PC-9 (cell line): ENCODE data around the gene ARID5B. TPM values are rescaled to one million over a fixed set of nuclear protein-coding genes. Genes with fewer than 3 reads are reported as not detected.

ENCODE experiments used
- BruUV-seq: library from RNA; stranded (reverse); fragments of 400-500 nt; replicated peaks from 2 replicates; lab custom pipeline; 2021; lab: Mats Ljungman, UMichigan
- CTCF ChIA-PET: fragments of 300-600 bp; sonication (Branson Sonifier 250); formaldehyde crosslinking; loops from one replicate; lab custom pipeline; 2022; ENCODE audit warnings: antibody characterized with exemption; lab: Charles Lee
- POLR2A ChIA-PET: fragments of 300-600 bp; sonication (Branson Sonifier 250); formaldehyde crosslinking; loops from one replicate; lab custom pipeline; 2022; ENCODE audit warnings: antibody characterized with exemption; ENCODE audit not compliant: unreplicated experiment; lab: Charles Lee
- DNase-seq, 2 experiments: peaks; one replicate each; pipeline versions ENCODE4 v3.0.0 to v3.0.0-alpha.2; 2015 to 2022; ENCODE audit warnings: mixed read lengths in 1 of 2
- H2AFZ ChIP-seq: fragments of 200-600 bp; sonication (generic); 2 replicates; pipeline ENCODE4 v1.8.1; 2017; ENCODE audit warnings: antibody characterized with exemption
- H3F3A ChIP-seq: fragments of 200-600 bp; sonication (generic); 2 replicates; pipeline ENCODE4 v1.8.1; 2017; ENCODE audit warnings: antibody characterized with exemption, mild to moderate bottlenecking, low read depth; ENCODE audit not compliant: insufficient read depth
- H3K27ac ChIP-seq: fragments of 200-600 bp; sonication (generic); 2 replicates; pipeline ENCODE4 v1.6.1; 2016; ENCODE audit warnings: mixed run types
- H3K27me3 ChIP-seq: fragments of 200-600 bp; sonication (generic); 2 replicates; pipeline ENCODE4 v1.6.1; 2016; ENCODE audit warnings: low read depth, mixed run types; ENCODE audit not compliant: insufficient read depth
- H3K36me3 ChIP-seq: fragments of 200-600 bp; sonication (generic); 2 replicates; pipeline ENCODE4 v1.6.1; 2016; ENCODE audit warnings: low read depth, mixed run types
- H3K4me1 ChIP-seq: fragments of 200-600 bp; sonication (generic); replicated peaks from 2 replicates; pipeline ENCODE4 v1.6.1; 2016; ENCODE audit warnings: mixed run types; ENCODE audit not compliant: insufficient read depth
- H3K4me2 ChIP-seq: fragments of 200-600 bp; sonication (generic); 2 replicates; pipeline ENCODE4 v1.6.1; 2017; ENCODE audit warnings: mixed run types
- H3K4me3 ChIP-seq: fragments of 200-600 bp; sonication (generic); 2 replicates; pipeline ENCODE4 v1.6.1; 2016; ENCODE audit warnings: mixed run types
- H3K79me2 ChIP-seq: fragments of 200-600 bp; sonication (generic); 2 replicates; pipeline ENCODE4 v1.6.1; 2017; ENCODE audit warnings: low read depth, mixed run types
- H3K9me2 ChIP-seq: fragments of 200-600 bp; sonication (generic); 2 replicates; pipeline ENCODE4 v1.8.1; 2017; ENCODE audit warnings: mild to moderate bottlenecking; ENCODE audit not compliant: insufficient read depth
- H3K9me3 ChIP-seq: fragments of 200-600 bp; sonication (generic); 2 replicates; pipeline ENCODE4 v1.8.1; 2016; ENCODE audit warnings: low read depth; ENCODE audit not compliant: insufficient read depth
- H4K20me1 ChIP-seq: fragments of 200-600 bp; sonication (generic); 2 replicates; pipeline ENCODE4 v1.8.1; 2017; ENCODE audit not compliant: insufficient read depth
- CTCF ChIP-seq: fragments of 200-600 bp; sonication (generic); conservative IDR thresholded peaks from 2 replicates; pipeline ENCODE4 v1.6.1; 2017; ENCODE audit warnings: mixed run types, antibody characterized with exemption, mild to moderate bottlenecking, moderate library complexity
- EZH2 ChIP-seq: fragments of 200-600 bp; sonication (generic); IDR thresholded peaks from 2 replicates; pipeline ENCODE4 v1.8.0; 2017; ENCODE audit warnings: antibody characterized with exemption, low read depth
- intact Hi-C: fragments of 100-400 bp; cut with micrococcal nuclease; formaldehyde crosslinking; loops from one replicate; pipeline ENCODE4 v1.10.0; 2022; ENCODE audit not compliant: unreplicated experiment
- total RNA-seq: library from RNA; stranded (reverse); gene quantifications from 2 replicates; pipeline ENCODE4 v1.2.3, GENCODE V29; 2021

ARID5B gene
- total RNA-seq, 1 experiment from 2014 or later: 7.4 TPM

- no TSS peak for BruUV-seq
- 0 out of 2 replicates have a peak overlapping the region, but pooled peaks have one; percentile 2 for H3K4me2 ChIP-seq
- no peaks in the 10 kb centered on the region for H3K36me3 ChIP-seq
- no peaks in the 10 kb centered on the region for H3K9me2 ChIP-seq
- H4K20me1 ChIP-seq: no peaks in the 10 kb centered on the region
- CTCF ChIA-PET: no interaction called here
- peak overlapping the region; percentile 48 for H3K27ac ChIP-seq
- no peak overlapping the region for H2AFZ ChIP-seq
- DNase-seq: peak; percentile 45 to 95
- intact Hi-C loops: loop anchor here (1.0 to 5.0 kb wide), 3 partner anchors 39 to 264 kb away; no protein-coding TSS in a partner anchor
- peaks cover 15% of the 10 kb centered on the region for H3K4me1 ChIP-seq
- H3K27me3 ChIP-seq: no peaks in the 10 kb centered on the region
- no peaks in the 10 kb centered on the region for H3K79me2 ChIP-seq
- no peak for TF ChIP-seq EZH2
- no peak for TF ChIP-seq CTCF
- H3K4me3 ChIP-seq: no peak overlapping the region
- H3K9me3 ChIP-seq: no peaks in the 10 kb centered on the region
- peaks cover 16% of the 10 kb centered on the region for H3F3A ChIP-seq
- POLR2A ChIA-PET: no interaction called here
These were observed 80.0 kb downstream of the ARID5B start for GRCh38 chr10:61981460-61981859.

GRCh38 chr10:61983255-61983654 lies 81.8 kb downstream of the ARID5B start:
- H3K79me2 ChIP-seq: no peaks in the 10 kb centered on the region
- H3K4me3 ChIP-seq: no peak overlapping the region
- ChIA-PET CTCF (interaction anchor here (0.6 kb wide), 1 partner anchor 84 kb away, joined by 3 read pairs; no protein-coding TSS in a partner anchor), POLR2A (no interaction called here)
- DNase-seq: no peak
- H3F3A ChIP-seq: peaks cover 16% of the 10 kb centered on the region
- no peak overlapping the region for H2AFZ ChIP-seq
- intact Hi-C loops: loop anchor here (5.0 kb wide), 1 partner anchor 41 kb away; no protein-coding TSS in a partner anchor
- H3K27me3 ChIP-seq: no peaks in the 10 kb centered on the region
- peaks cover 15% of the 10 kb centered on the region for H3K4me1 ChIP-seq
- no TSS peak for BruUV-seq
- TF ChIP-seq EZH2 (no peak), CTCF (no peak)
- no peaks in the 10 kb centered on the region for H4K20me1 ChIP-seq
- no peaks in the 10 kb centered on the region; the same call in 1 of the 2 replicates for H3K9me3 ChIP-seq
- H3K27ac ChIP-seq: no peak overlapping the region
- H3K36me3 ChIP-seq: no peaks in the 10 kb centered on the region
- no peaks in the 10 kb centered on the region for H3K9me2 ChIP-seq
- no peak overlapping the region for H3K4me2 ChIP-seq

GRCh38 chr10:61984803-61985418 lies 83.4 kb downstream of the ARID5B start:
- Histone ChIP-seq H3K4me1 (peaks cover 15% of the 10 kb centered on the region), H3F3A (peaks cover 16% of the 10 kb centered on the region), H3K79me2 (no peaks in the 10 kb centered on the region), H3K27me3 (no peaks in the 10 kb centered on the region), H3K27ac (no peak overlapping the region), H3K9me2 (no peaks in the 10 kb centered on the region), H3K4me2 (no peak overlapping the region), H3K4me3 (no peak overlapping the region), H4K20me1 (no peaks in the 10 kb centered on the region), H2AFZ (no peak overlapping the region), H3K9me3 (no peaks in the 10 kb centered on the region; the same call in 1 of the 2 replicates), H3K36me3 (no peaks in the 10 kb centered on the region)
- DNase-seq: no peak
- ChIA-PET POLR2A (no interaction called here), CTCF (no interaction called here)
- no TSS peak for BruUV-seq
- intact Hi-C loops: loop anchor here (5.0 kb wide), 1 partner anchor 43 kb away; no protein-coding TSS in a partner anchor
- TF ChIP-seq CTCF (no peak), EZH2 (no peak)
